ENCODE results near the gene ALPI. TPM values are rescaled to one million over a fixed set of nuclear protein-coding genes. Genes with fewer than 3 reads are reported as not detected.

ALPI gene
- total and polyA plus RNA-seq, 9 of the 15 experiments (the other 6 are each of a cell fraction or from before 2014, with no cell fraction given), result not detected

DNA sequence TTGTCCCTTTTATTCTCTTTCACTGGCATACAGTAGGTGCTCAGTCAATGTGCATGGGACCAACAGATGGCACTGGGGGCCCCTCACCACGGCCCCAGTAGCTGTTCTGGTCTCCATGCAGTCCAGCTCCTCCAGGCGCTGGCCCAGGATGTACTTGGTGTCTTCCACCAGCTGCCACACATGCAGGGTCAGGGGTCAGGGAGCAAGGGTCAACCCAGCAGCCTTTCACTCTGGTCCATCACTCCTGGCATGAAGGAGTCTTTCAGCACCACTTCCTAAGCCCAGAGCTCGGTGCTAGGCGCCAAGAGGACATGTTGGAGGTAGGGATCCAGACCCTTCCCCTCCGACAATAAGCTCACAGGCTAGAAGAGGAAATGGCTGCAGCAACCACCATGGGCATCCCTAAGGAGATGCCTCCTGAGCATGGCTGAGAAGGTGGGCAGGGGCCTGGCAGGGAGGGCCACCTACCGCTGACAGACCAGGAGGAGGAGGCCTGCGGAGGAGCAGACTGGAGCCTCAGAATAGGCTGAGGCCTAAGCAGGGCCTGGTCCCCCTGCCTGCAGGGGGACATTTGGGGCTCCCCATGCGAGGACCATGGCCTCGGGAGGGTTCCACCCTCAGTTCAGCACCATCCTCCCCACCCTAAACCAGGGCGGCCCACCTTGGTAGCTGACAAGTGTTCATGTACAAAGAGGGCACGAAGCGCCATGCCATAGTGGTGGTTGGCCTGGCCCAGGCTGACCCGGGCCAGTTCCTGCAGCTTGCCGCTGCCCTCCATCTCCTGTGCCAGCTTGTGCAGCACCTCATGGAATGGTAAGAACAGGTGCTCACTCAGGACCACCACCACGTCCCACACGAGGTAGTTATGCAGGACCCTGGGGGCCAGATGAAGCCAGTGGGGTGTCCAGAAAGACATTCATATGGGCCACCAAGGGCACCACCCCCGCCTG is 39.2 kb upstream of the ALPI start:
- Histone ChIP-seq H3K27ac (ENCODE audit: extremely low read depth, low read depth, low read length) (no peak overlapping the region), H3K9me3 (replicated peaks; ENCODE audit: control insufficient read depth, insufficient read depth, low read depth, low read length) (no peaks in the 10 kb centered on the region), H3K9ac (ENCODE audit: insufficient read depth in 1 of 2, low read depth in 2 of 2, low read length in 2 of 2) (no peak overlapping the region; a peak in 1 of 4 replicates), H4K20me1 (replicated peaks; ENCODE audit: control insufficient read depth, insufficient read depth, low read length) (no peaks in the 10 kb centered on the region), H3K36me3 (ENCODE audit: control insufficient read depth, insufficient read depth, low read length) (no peaks in the 10 kb centered on the region), H3K27me3 (ENCODE audit: control insufficient read depth in 2 of 2, insufficient read depth in 2 of 2, low read length in 2 of 2) (peaks cover 0 to 32% of the 10 kb centered on the region in 2 experiments; a peak in 3 of 5 replicates), H3K4me2 (ENCODE audit: insufficient read depth, low read length) (no peak overlapping the region), H3K4me3 (no peak overlapping the region), H3K79me2 (ENCODE audit: control insufficient read depth, insufficient read depth, low read length) (no peaks in the 10 kb centered on the region), H3K9me1 (ENCODE audit: control insufficient read depth, insufficient read depth, low read length) (no peaks in the 10 kb centered on the region), H2AFZ (ENCODE audit: low read depth, low read length) (no peak overlapping the region), H3K4me1 (replicated peaks in 1 of 2; ENCODE audit: control insufficient read depth in 2 of 2, insufficient read depth in 2 of 2, low read length in 2 of 2) (peaks cover 0 to 9% of the 10 kb centered on the region in 2 experiments; a peak in 2 of 5 replicates)
- intact Hi-C loops (cut with micrococcal nuclease), result no loop called here
- ChIA-PET CTCF (ENCODE audit: low intra/inter-chr PET ratio) (no interaction called here), POLR2A (interaction anchor here (0.6 kb wide), 2 partner anchors 75 to 76 kb away, joined by 3 read pairs; no protein-coding TSS in a partner anchor)
- TF ChIP-seq RBFOX2 (IDR thresholded peaks at IDR 0.05; ENCODE audit: low read depth, low read length) (no peak), NR2C1 (IDR thresholded peaks at IDR 0.05) (peak; percentile 80), NR2C1 (tag; IDR thresholded peaks at IDR 0.05) (peak; percentile 87), ZNF384 (IDR thresholded peaks at IDR 0.05; ENCODE audit: low read depth, low read length) (no peak), MAFK (IDR thresholded peaks at IDR 0.05; ENCODE audit: low read length) (no peak), ZNF24 (IDR thresholded peaks at IDR 0.05) (no peak), ZNF212 (CRISPR knock-in tag; IDR thresholded peaks at IDR 0.05) (no peak), MYBL2 (IDR thresholded peaks at IDR 0.05; ENCODE audit: low read depth) (no peak), MYBL2 (CRISPR knock-in tag; IDR thresholded peaks at IDR 0.05; ENCODE audit: borderline replicate concordance) (no peak), TGIF2 (CRISPR knock-in tag; IDR thresholded peaks at IDR 0.05) (no peak), CBX5 (IDR thresholded peaks at IDR 0.05; ENCODE audit: borderline replicate concordance, low read depth) (no peak), ZNF785 (CRISPR knock-in tag; IDR thresholded peaks at IDR 0.05) (no peak), SUPT5H (IDR thresholded peaks at IDR 0.05) (no peak), PHB2 (IDR thresholded peaks at IDR 0.05; ENCODE audit: low read depth) (no peak), NR2C2 (CRISPR knock-in tag; IDR thresholded peaks at IDR 0.05) (peak; percentile 73), NR2C2 (tag; IDR thresholded peaks at IDR 0.05) (peak; percentile 70)
- TF ChIP-seq, protein P1, sequence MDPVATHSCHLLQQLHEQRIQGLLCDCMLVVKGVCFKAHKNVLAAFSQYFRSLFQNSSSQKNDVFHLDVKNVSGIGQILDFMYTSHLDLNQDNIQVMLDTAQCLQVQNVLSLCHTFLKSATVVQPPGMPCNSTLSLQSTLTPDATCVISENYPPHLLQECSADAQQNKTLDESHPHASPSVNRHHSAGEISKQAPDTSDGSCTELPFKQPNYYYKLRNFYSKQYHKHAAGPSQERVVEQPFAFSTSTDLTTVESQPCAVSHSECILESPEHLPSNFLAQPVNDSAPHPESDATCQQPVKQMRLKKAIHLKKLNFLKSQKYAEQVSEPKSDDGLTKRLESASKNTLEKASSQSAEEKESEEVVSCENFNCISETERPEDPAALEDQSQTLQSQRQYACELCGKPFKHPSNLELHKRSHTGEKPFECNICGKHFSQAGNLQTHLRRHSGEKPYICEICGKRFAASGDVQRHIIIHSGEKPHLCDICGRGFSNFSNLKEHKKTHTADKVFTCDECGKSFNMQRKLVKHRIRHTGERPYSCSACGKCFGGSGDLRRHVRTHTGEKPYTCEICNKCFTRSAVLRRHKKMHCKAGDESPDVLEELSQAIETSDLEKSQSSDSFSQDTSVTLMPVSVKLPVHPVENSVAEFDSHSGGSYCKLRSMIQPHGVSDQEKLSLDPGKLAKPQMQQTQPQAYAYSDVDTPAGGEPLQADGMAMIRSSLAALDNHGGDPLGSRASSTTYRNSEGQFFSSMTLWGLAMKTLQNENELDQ (CRISPR knock-in tag; IDR thresholded peaks at IDR 0.05; ENCODE audit: borderline replicate concordance), result no peak
- TF ChIP-seq, protein P2, sequence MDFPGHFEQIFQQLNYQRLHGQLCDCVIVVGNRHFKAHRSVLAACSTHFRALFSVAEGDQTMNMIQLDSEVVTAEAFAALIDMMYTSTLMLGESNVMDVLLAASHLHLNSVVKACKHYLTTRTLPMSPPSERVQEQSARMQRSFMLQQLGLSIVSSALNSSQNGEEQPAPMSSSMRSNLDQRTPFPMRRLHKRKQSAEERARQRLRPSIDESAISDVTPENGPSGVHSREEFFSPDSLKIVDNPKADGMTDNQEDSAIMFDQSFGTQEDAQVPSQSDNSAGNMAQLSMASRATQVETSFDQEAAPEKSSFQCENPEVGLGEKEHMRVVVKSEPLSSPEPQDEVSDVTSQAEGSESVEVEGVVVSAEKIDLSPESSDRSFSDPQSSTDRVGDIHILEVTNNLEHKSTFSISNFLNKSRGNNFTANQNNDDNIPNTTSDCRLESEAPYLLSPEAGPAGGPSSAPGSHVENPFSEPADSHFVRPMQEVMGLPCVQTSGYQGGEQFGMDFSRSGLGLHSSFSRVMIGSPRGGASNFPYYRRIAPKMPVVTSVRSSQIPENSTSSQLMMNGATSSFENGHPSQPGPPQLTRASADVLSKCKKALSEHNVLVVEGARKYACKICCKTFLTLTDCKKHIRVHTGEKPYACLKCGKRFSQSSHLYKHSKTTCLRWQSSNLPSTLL (IDR thresholded peaks at IDR 0.05), result no peak
- no peak for ATAC-seq
- BruUV-seq (replicated peaks), result no TSS peak
- FAIRE-seq, result no peak
- DNase-seq (ENCODE audit: extremely low read depth in 1 of 4, low spot score in 3 of 4), result no peak
- WGBS (ENCODE audit: insufficient coverage, low coverage, missing lambda C conversion rate), result 16% methylated on average over 13 of the region's 17 CpGs
- in situ Hi-C loops (cut with MboI), result no loop called here

Data from K562 (cell line).